ENCODE measurements around the gene NR2C2AP.

DNA sequence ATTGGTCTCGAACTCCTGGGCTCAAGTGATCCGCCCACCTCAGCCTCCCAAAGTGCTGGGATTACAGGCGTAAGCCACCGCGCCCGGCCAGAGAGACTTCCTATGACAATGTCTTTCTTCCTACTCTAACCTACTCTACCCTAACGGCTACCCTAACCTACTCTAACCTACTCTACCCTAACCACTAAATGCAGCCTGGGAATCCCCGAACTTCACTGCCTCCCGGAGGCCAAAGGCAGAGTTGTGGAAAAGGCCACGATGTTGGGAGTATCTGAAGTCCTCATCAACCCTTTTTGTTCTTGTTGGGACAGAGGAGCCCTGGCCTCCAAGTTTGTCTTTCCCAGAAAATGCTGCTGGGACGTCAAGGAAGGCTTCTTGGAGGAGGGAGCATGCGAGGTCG, 967 bp upstream of the NR2C2AP start:
- TF ChIP-seq, protein P1, sequence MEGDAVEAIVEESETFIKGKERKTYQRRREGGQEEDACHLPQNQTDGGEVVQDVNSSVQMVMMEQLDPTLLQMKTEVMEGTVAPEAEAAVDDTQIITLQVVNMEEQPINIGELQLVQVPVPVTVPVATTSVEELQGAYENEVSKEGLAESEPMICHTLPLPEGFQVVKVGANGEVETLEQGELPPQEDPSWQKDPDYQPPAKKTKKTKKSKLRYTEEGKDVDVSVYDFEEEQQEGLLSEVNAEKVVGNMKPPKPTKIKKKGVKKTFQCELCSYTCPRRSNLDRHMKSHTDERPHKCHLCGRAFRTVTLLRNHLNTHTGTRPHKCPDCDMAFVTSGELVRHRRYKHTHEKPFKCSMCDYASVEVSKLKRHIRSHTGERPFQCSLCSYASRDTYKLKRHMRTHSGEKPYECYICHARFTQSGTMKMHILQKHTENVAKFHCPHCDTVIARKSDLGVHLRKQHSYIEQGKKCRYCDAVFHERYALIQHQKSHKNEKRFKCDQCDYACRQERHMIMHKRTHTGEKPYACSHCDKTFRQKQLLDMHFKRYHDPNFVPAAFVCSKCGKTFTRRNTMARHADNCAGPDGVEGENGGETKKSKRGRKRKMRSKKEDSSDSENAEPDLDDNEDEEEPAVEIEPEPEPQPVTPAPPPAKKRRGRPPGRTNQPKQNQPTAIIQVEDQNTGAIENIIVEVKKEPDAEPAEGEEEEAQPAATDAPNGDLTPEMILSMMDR (IDR thresholded peaks at IDR 0.05): no peak
- no peak for TF ChIP-seq EP300 (IDR thresholded peaks at IDR 0.05)

Measured in ovary (tissue), 3 donors.